ENCODE measurements around the gene PCLO.

Gene PCLO

DNA sequence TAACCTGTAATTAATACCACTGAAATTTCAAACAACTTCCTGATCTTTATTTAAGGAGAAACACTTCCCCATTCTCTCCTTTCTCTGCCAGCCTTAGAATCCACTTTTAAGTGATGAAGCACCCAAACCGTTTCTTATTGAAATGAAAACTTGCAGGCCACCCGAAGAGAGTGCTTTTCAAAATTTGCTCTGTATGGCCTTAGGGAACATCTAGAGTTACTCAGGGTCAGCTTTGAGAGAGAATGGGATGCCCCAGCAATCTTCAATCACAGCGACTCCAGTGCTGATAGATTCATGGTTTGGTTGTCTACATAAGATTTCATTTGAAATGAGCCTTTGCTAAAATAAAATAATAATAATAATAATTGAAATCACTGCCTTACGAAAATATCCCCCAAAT, 323.1 kb downstream of the PCLO start:
- no peak for DNase-seq (ENCODE audit: low read depth in 2 of 2, low spot score in 1 of 2)

DNA sequence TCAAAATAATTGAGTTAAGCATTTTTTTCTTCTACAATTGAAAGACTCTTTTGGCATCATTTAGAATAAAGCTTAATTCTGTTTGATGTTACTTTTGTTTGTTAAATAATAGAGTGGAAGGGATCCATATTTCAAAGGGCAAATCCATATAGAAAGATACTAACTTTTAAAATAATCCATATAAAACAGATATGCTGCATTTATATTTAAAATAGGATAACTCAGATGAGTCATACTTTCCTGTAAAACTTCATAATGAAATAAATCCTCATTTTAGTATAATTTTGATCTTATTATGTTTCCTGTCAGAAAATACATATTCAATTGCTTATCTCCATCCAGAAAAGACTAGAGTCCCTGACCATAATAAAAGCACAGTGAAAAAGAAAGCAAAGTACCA, 323.6 kb downstream of the PCLO start:
- DNase-seq (ENCODE audit: low read depth in 2 of 2, low spot score in 1 of 2): no peak

DNA sequence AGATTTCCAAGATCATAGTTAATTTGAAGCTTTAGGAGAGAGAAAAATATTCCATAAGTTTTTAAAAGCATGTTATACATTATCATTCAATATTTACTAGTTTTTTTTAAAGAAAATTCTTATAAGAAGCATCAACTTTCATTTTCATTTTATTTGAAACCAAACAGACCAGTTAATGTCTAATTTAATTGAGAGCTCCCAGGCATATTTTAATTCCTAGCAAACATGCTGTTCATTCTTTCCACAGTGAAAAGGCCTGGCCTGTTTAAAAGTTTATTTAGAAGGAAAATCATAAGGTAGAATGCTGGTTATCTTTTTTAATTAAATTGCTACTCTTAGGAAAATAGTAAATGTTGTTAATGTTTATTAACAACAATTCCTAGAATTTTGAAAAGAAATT, 324.4 kb downstream of the PCLO start:
- no peak for DNase-seq (ENCODE audit: low read depth in 2 of 2, low spot score in 1 of 2)

DNA sequence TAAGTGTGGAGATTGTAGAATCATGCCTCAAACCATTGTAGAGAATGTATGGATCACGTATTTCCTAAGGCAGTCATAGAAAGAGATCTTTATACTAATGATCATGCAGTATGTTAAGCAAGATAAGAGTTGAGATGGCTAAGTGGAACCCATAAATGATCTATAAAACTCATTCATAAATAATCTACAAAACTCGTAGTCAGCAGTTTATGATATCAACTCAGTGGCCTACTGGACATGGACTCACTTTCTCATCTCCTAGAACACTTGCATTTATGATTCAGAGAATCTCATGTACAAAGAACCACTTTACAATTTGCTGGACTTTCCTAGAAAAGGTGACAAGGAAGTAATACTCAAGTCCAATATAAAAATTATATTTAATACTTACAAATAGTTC, 339.6 kb downstream of the PCLO start:
- no peak for DNase-seq (ENCODE audit: low read depth in 2 of 2, low spot score in 1 of 2)

DNA sequence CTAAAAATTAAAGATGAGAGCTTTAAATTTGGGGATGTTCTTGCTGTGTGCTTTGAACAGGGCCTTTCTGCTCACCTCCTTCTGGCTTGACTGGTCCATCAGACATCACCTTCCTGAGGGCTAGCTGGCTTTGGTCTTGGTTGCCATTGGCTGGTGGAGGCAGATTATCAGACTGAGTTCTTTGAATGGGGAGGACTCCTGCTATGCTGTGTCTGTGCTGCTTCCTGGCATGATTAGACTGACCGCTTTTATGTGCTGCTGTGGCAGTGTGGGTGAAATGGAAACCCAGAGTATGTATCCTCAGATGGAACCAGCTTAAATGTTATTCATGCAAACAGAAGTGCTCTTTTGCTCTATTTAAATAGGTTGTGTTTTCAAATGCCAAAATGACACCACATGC, 341.6 kb downstream of the PCLO start:
- no peak for DNase-seq (ENCODE audit: low read depth in 2 of 2, low spot score in 1 of 2)

DNA sequence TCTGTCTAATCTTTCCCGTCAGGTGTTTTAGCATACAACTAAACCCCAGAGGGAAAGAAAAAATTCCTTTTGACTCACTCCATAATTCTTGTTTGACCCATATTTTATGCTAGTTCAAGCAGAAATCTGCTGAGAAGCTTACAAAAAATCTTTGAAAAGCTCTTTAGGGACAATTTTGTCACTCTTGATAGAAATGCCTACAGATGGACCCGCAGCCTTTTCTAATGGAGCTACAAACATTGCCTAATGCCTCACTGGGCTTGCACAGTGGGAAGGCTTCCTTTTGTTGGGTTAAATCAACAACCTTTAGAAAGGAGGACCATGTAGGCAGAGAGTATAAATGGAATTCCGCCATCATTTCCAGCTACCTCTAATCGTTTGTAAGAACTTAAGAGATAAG, 344.5 kb downstream of the PCLO start:
- no peak for DNase-seq (ENCODE audit: low read depth in 2 of 2, low spot score in 1 of 2)

DNA sequence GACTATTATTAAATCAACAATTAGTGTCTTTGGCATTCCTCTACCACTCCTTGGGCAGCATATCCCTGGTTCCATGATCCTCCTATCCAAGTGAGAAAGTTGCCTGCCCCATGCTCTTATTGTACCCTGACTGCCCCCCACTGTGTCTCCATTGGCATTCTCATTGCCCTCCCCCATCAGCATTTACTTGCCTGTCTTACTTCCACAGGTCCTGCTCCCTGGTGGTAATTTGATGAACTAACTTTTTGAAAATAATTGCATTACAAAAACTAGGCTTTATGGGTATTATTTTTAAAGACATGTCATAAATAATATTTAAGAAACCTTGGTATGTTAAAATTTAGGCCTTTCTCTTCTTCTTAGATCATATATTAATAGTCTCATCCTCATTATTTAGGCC, 346.4 kb downstream of the PCLO start:
- no peak for DNase-seq (ENCODE audit: low read depth in 2 of 2, low spot score in 1 of 2)

DNA sequence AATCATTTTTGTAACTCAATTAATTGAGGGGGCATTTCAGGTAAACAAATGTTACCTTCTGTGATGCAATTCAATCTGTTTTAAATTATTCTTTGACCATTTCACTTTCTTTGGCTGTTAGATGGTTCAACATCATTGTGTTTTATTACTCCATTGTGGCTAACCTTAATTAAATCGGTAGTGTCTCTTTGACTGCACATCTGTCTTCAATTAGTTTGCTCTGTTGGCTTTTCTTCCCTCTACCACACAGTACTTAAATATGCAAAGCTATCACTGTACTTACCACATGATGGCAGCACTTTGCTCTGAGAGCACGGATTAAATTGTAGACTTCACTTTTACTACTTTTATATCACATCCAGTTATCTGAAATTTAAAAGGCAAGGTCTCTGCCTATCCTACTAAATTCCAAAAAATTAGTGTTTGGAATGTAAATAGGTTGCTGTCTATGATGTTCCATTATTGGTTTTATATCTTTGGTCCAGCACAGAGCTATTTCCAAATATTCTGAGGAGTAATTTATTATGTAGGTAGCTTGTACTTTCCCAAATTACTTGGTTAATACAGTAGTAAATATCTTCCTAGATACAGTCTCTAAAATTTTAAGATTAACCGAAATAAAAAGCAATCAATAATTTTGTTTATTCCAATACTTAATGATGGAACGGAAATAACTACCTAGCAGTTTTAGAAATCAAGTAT, 352.0 kb downstream of the PCLO start:
- DNase-seq (ENCODE audit: low read depth in 2 of 2, low spot score in 1 of 2): no peak

GRCh38 chr7:82808633-82809032, 354.1 kb downstream of the PCLO start:
- DNase-seq (ENCODE audit: low read depth in 2 of 2, low spot score in 1 of 2): no peak

DNA sequence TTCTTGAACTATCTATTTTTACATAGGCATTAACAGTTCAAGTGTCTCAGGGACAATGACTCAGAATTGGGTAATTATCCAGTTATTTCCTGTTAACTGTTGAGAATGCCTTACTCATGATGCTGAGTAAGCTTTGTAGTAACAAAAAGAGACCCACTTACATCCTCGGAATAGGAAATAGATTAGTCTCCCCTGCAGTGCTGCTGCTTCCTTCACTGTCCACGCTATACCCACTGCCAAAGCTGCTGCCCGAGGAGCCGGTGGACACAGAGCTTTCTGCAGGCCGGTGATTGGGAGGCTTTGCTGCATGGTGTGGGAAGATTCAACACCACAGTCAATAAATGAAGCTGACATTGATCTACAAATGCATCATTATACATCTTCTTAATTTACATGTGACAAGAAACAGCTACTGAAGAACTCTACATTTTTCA, 357.1 kb downstream of the PCLO start:
- DNase-seq (ENCODE audit: low read depth in 2 of 2, low spot score in 1 of 2): no peak

DNA sequence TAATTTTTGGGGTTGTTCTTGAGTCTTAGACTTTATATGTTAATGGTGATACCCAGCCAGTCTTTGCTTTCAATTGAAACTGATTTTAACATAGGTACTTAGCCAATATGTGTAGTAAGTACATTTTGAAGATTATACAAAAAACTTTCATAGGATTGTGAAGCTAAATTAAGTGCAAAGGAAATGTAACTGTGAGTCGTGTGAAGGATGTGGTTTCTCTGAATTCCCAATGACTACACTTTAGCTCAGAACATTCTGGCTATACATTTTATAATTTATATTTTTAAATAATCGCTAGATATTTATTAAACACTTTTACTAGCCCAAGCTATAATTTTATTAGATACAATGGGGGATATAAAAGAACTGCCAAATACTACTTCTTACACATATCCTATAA, 359.3 kb downstream of the PCLO start:
- DNase-seq (ENCODE audit: low read depth in 2 of 2, low spot score in 1 of 2): no peak

GRCh38 chr7:82789883-82790609, 372.6 kb downstream of the PCLO start:
- no peak for DNase-seq (ENCODE audit: low read depth in 2 of 2, low spot score in 1 of 2)

DNA sequence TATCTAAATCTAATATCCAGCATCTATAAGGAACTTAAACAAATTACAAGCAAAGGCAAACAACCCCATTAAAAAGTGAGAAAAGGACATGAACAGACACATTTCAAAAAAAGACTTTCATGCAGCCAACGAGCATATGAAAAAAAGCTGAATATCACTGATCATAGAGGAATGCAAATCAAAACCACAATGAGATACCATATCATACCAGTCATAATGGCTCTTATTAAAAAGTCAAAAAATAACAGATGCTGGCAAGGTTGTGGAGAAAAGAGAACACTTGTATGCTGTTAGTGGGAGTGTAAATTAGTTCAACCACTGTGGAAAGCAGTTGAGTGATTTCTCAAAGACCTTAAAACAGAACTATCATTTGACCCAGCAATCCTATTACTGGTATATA, 384.7 kb downstream of the PCLO start:
- DNase-seq (ENCODE audit: low read depth in 2 of 2, low spot score in 1 of 2): no peak

DNA sequence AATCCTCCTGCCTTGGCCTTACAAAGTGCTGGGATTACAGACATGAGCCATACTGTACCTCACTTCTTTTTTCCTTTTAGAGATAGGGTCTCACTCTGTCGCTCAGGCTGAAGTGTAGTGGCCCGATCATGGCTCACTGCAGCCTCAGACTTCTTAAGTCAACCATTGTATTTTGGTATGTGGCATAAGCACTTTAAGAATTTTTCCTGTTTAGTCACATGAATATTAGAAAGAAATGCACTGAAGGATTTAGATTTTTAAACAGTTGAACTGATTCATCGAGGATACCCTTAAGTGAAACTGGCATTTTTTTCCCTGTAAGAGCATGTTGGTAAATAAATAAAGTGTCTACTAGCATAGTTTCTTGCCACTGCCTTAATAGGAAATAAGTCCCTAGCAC, 399.8 kb downstream of the PCLO start:
- no peak for DNase-seq (ENCODE audit: low read depth in 2 of 2, low spot score in 1 of 2)

DNA sequence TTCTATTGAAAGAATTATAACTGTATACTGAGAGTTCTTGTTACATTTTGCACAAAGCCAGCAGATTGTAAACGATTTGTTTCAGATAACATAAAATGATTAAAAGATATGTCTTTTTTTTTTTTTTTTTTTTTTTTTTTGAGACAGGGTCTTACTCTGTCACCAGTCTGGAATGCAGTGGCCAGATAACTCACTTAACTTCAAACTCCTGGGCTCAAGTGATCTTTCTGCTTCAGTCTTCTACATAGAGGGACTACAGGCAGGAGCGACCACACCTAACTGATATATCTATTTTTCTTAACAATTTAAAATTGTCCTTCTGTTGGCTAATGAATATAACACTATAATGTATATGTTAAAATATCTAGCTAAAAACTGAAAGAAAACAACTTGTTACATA, 401.9 kb downstream of the PCLO start:
- no peak for DNase-seq (ENCODE audit: low read depth in 2 of 2, low spot score in 1 of 2)

GRCh38 chr7:82760074-82760473, 402.6 kb downstream of the PCLO start:
- DNase-seq (ENCODE audit: low read depth in 2 of 2, low spot score in 1 of 2): no peak

- no peak for DNase-seq (ENCODE audit: low read depth in 2 of 2, low spot score in 1 of 2)
Measured at GRCh38 chr7:82755705-82756551, 406.8 kb downstream of the PCLO start.

DNA sequence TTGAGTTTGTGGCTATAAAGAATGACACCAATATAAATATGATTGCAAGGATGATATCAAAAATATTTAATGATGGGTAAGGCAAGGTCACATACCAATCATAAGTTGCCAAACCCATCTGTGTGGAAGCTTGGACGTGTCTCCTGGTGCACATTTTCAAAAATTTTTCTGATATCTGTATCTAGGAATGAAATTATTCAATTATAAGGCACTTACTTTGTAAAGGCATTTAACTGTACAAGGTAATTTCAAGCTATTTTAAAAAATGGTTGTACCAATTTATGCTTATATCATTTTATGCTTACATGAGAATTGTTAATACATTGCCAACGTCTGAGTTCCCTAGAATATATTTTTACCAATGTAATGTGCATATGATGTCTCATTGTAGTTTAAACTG, 412.7 kb downstream of the PCLO start:
- DNase-seq (ENCODE audit: low read depth in 2 of 2, low spot score in 1 of 2): no peak

GRCh38 chr7:82745820-82746219, 416.9 kb downstream of the PCLO start:
- DNase-seq (ENCODE audit: low read depth in 2 of 2, low spot score in 1 of 2): no peak

DNA sequence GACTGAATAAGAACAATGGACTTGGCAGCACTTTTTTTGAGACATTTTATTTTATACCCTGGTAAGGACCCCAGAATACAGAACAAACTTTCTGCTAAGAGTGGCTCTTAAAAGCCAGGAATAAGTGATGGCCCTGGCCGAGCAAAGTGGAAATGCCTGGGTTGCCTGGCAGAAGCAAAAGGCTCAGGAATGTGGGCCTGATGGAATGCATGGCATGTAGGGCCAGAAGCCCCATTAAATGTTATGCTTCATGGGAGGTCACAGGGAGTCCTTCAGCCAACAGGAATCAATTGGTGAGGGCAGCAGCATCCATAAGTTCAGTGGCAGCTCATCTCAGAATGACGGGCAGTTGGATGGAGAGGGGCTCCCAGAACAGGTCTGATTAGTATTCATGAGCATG, 417.6 kb downstream of the PCLO start:
- no peak for DNase-seq (ENCODE audit: low read depth in 2 of 2, low spot score in 1 of 2)

DNA sequence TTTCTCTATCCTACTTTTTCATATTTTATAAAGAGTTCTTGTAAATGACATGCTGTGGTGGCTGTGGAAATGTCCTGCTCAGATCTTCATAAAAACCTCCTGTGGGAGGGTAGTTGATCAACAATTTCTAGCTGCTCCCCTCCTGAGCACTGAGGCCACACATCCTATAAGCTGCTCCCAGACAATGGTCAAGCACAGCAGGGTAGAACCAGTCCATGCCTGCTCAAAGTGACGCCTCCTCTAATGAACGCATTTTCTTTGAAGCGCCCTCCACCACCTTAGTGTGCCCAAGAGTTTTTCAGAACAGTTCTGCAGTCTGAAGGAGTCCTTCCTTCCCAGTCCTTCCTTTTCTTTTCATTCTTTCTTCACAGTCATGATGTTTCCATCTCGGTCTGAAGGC, 420.5 kb downstream of the PCLO start:
- DNase-seq (ENCODE audit: low read depth in 2 of 2, low spot score in 1 of 2): no peak

DNA sequence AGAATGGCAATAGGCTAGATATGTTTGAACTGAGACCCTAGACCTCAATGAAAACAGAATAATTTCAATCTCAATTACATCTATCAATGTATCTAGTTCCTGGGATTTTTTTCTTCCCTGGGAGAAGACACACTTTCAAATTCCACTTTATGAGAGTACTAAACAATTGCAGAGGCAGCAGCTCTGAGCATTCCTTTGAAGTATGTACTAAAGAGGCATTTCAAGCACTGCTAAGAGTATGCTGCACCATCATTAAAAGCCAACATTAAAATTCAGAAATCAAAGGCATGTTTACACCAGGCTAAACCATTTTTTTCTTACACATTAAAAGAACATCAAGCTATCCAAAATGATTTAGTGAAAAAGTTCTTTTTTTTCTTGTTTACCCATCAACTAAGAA, 421.2 kb downstream of the PCLO start:
- DNase-seq (ENCODE audit: low read depth in 2 of 2, low spot score in 1 of 2): no peak
